MG63 (cell line): ENCODE results near the gene MED26. TPM values are rescaled to one million over a fixed set of nuclear protein-coding genes. Genes with fewer than 3 reads are reported as not detected.
A peak's percentile ranks its signal among the peaks of the same experiment; 100 is the strongest.

Experiments used
- DNase-seq: peaks from one replicate; pipeline ENCODE4 v3.0.0-alpha.2; 2020
- H3K27me3 ChIP-seq: fragments of 250-450 bp; sonication (Bioruptor Pico); 2 replicates; pipeline ENCODE4 v1.5.1; 2020; ENCODE audit warnings: mild to moderate bottlenecking, moderate library complexity
- H3K36me3 ChIP-seq: fragments of 250-450 bp; sonication (Bioruptor Pico); 2 replicates; pipeline ENCODE4 v1.5.1; 2020; ENCODE audit warnings: mild to moderate bottlenecking, moderate library complexity
- H3K4me3 ChIP-seq: fragments of 250-450 bp; sonication (Bioruptor Pico); 2 replicates; pipeline ENCODE4 v1.5.1; 2020; ENCODE audit warnings: mild to moderate bottlenecking, moderate library complexity
- H3K9me3 ChIP-seq: fragments of 250-450 bp; sonication (Bioruptor Pico); 2 replicates; pipeline ENCODE4 v1.5.1; 2020; ENCODE audit warnings: mild to moderate bottlenecking, moderate library complexity
- total RNA-seq: library from RNA; depleted of rRNA; stranded (reverse); fragments of >200 nt; shearing (Covaris generic); gene quantifications from 2 replicates; pipeline ENCODE4 v1.2.3, GENCODE V29; 2014; ENCODE audit warnings: low replicate concordance

MED26 gene
- total RNA-seq, 1 experiment from 2014 or later, result 10.5 TPM

DNA sequence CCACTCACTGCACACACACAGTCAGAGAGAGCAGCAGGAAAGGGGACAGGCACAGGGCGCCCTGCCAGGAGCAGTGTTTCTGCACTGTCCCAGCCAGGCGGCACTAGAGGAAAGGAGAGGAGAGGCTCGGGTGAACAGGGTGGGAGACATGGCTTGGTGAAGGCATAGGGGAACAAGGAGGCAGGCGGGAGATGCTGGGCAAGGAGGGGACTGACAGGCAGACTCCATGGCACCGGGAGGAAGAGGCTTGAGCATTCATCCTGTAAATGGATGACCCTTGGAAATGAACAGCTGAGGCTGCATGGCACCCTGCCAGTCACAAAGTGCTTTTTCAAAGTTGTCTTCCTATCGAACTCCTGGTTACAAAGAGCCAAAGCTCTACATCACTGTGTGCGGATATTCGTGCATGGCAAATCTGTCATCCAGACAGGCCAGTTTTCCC, 22.4 kb downstream of the MED26 start:
- Histone ChIP-seq H3K36me3 (peaks cover 6% of the 10 kb centered on the region), H3K9me3 (no peaks in the 10 kb centered on the region), H3K27me3 (no peaks in the 10 kb centered on the region), H3K4me3 (no peak overlapping the region)
- no peak for DNase-seq

DNA sequence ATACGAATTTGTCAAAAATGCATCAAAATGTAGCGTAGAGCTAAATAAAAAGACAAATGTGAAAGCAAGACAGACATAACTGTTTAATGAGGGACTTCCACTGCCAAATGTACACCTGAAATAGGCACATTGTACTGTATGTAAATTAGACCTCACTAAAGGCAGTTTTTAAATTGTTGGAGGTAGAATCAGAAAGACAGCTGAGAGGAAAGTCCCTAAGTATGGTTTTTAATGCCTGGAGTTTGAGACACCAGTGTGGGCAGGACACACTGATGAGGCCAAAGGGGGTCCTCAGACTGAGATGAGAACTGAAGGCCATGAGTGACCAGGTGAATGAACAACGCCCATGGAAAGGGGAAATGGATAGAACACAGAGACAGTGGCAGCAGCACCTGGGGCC, 22.9 kb downstream of the MED26 start:
- Histone ChIP-seq H3K9me3 (no peaks in the 10 kb centered on the region), H3K27me3 (no peaks in the 10 kb centered on the region), H3K36me3 (peaks cover 6% of the 10 kb centered on the region), H3K4me3 (no peak overlapping the region)
- no peak for DNase-seq

DNA sequence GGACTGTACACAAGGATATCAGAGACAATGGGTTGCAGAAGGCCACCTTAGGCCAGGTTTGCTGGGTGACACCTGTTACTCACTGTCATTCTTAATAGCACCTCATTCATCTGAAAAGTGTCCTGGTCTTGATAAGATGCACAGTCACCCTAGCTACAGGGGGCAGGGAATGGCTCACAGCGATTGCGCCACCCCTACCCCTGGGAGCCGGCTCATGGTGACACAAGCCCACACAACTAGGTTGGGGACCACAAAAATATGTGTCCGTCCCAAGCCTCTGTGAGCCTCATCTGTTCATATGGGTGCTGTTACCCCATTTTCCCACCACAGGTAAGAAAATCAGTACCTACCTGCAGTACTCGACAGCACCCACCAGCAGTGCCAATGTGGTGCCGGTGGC, 23.4 kb downstream of the MED26 start:
- H3K36me3 ChIP-seq, result peaks cover 6% of the 10 kb centered on the region
- no peaks in the 10 kb centered on the region for H3K27me3 ChIP-seq
- H3K9me3 ChIP-seq, result no peaks in the 10 kb centered on the region
- no peak for DNase-seq
- H3K4me3 ChIP-seq, result no peak overlapping the region

DNA sequence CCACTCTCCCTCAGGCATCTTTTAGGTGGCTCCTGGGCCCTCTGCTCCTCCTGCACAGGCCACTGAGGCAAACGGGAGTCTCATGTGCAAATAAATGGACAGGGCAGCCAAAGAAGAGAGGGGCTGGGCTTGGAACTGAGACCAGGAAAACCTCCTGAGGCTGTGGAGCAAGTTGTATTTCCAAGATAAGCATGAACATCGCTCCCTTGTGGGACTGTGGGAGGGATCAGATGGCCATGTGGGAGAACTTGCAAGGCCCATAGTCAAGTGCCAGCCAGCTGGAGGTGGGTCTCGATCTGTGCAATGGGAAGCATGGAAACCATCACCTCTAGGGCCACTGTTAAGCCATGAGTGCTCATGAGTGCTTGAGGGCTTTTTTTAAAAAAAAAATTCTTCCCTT, 24.9 kb downstream of the MED26 start:
- Histone ChIP-seq H3K9me3 (no peaks in the 10 kb centered on the region), H3K36me3 (peaks cover 6% of the 10 kb centered on the region), H3K27me3 (no peaks in the 10 kb centered on the region), H3K4me3 (no peak overlapping the region)
- no peak for DNase-seq

DNA sequence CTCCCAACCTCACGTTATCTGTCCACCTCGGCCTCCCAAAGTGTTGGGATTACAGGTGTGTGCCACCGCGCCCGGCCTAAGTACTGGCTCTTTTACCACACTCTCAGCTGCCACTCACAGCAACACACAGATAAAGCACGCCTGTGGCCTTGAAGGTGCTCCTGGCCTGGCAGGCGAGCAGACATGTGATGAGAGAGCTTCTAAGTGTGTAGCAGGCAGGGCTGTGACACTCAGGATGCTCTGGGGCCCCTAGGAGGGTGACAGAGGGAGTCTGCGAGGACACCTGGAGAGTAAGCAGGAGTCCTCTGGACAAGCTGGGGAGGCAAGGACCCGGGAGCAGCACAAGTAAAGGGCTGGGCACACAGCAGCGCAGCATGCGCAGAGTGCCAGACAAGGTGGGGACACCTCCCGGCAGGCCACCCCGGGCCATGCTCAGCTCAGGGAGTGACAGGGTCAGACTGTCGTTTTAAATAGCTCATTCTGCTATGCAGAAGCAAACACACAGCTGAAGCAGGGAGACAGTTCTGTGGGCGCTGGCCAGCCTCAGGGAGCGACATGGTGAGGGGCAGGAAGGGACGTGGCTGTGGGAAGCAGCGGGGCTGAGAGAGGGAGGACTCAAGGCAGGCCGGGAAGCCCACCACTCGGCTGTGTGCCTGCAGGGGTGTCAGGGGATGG, 26.5 kb downstream of the MED26 start:
- DNase-seq, result no peak
- H3K27me3 ChIP-seq, result no peaks in the 10 kb centered on the region
- H3K4me3 ChIP-seq, result no peak overlapping the region
- H3K36me3 ChIP-seq, result peaks cover 6% of the 10 kb centered on the region
- H3K9me3 ChIP-seq, result no peaks in the 10 kb centered on the region

DNA sequence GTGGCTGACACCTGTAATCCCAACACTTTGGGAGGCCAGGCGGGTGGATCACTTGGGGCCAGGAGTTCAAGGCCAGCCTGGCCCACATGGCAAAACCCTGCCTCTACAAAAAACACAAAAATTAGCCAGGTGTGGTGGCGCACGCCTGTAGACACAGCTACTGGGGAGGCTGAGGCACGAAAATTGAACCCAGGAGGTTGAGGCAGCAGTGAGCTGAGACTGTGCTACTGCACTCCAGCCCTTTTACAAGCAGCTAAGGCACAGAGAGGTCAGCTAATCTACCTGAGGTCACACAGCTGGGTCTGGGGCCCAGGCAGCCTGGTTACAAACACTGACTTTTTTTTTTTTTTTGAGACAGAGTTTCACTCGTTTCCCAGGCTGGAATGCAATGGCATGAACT, 27.2 kb downstream of the MED26 start:
- Histone ChIP-seq H3K36me3 (peaks cover 4% of the 10 kb centered on the region), H3K4me3 (no peak overlapping the region), H3K27me3 (no peaks in the 10 kb centered on the region), H3K9me3 (no peaks in the 10 kb centered on the region)
- DNase-seq, result no peak

DNA sequence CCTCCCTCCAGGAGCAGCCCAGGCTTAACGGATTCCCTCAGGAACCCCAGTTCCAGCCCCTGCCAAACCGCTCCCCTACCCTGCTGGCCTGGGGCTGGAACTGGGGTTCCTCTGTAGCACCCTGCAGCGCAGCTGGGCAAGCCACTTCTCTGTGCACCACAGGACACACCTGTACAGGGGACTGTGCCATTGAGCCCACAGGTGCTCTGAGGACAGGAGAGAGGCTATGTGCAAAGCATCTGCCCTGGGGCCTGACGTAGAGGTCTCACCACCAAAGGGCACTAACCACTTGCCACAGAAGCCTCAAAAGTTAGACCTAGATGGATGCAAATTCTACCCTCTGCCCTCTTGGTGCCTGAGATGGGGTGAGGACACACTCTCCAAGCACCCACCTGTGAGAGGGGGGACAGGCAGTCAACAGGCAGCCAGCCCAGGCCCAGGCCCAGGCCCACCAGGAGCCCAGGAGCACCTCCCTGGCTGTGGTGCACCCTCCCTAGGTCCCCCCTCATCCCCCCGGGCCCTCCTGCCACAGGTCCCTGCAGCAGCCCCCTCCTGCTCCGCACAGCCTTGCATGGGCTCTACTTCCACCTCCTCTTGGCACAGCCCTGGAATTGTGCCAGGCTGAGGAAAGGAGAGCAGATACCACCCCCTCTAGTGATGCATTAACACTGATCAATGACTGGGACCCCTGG, 28.2 kb downstream of the MED26 start:
- DNase-seq, result no peak

DNA sequence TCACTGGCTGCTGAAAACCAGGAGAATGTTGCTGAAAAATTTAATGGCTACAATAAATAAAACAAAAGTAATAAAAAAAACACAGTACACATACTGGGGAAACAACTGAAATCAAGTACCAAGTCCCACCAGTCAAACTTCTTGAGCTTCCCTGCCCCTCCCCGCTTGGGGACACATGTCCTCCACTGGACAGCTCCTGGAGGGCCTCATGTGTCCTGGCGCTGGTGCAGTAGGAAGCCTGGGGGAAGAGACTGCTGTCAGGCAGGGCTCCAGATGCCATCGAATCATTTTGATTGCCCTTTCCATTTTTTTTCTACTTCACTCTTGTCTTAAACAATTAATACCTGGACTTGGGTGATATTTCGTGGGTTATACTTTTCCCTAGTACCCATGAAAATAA, 29.2 kb downstream of the MED26 start:
- no peaks in the 10 kb centered on the region for H3K9me3 ChIP-seq
- H3K36me3 ChIP-seq, result no peaks in the 10 kb centered on the region; the same call in 1 of the 2 replicates
- no peaks in the 10 kb centered on the region for H3K27me3 ChIP-seq
- H3K4me3 ChIP-seq, result no peak overlapping the region
- no peak for DNase-seq

More for the DNA sequence above, 28.2 kb downstream of the MED26 start:
- Histone ChIP-seq H3K9me3 (no peaks in the 10 kb centered on the region), H3K27me3 (no peaks in the 10 kb centered on the region), H3K4me3 (no peak overlapping the region), H3K36me3 (no peaks in the 10 kb centered on the region; the same call in 1 of the 2 replicates)

DNA sequence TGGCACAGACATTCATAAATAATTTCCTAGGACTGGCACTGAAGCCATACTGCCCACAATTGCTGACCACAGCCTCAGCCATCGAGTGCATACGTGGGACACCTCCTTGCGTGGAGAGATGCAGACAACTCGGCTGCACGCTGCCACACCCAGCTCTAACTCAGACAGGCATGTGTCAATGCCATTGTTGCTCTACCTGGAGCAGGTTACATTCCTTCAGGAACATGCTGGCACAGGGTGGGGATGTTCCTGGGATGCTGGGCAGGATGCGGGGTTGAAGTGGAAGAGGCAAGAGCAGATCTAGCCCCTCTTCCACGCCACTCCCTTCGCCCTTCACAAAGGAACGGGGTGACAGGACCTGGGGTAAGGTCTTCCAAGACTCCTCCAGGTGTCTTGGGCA, 31.6 kb downstream of the MED26 start:
- H3K27me3 ChIP-seq, result no peaks in the 10 kb centered on the region
- no peak overlapping the region for H3K4me3 ChIP-seq
- no peak for DNase-seq
- no peaks in the 10 kb centered on the region; the same call in none of the 2 replicates for H3K36me3 ChIP-seq
- no peaks in the 10 kb centered on the region for H3K9me3 ChIP-seq

DNA sequence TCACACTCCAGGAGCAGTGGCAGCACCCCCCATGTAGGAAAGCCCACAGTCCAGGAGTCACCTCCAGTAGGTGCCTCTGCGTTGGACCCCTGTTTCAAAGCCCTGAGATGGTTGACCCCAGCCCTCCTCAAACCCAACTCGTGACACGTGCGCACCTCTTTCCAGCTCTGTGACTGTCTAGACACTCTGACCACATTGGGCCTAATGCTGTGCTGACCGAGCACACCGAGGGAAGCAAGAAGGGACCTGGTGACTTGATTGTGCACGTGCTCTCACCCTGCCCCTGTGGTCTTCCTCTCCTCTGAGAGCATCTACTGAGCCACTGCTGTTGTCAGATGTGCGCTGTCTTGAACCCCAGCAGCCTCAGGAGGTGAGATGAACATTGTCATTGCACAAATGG, 32.9 kb downstream of the MED26 start:
- no peak for DNase-seq
- no peak overlapping the region for H3K4me3 ChIP-seq
- no peaks in the 10 kb centered on the region for H3K27me3 ChIP-seq
- H3K9me3 ChIP-seq, result no peaks in the 10 kb centered on the region
- H3K36me3 ChIP-seq, result no peaks in the 10 kb centered on the region; the same call in none of the 2 replicates

DNA sequence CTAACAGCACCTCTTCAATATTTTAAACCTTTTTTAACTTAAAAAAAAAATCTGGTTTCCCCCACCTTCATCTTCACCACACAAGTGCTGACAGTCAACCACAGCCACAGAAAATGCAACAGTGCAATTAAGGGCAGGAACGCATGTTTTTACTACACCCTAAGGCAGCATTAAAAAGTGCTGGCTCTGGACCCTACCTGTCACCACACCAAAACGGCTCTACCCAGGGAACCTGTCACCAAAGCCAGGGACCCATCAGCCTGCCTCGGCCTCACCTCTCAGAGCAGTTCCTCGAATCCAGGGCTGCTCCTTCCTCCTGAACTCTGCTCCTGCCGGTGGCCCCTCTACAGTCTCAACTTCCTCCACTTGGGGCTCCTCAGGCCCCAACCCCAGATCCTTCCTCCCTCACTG, 33.3 kb downstream of the MED26 start:
- Histone ChIP-seq H3K4me3 (no peak overlapping the region), H3K27me3 (no peaks in the 10 kb centered on the region), H3K36me3 (no peaks in the 10 kb centered on the region; the same call in none of the 2 replicates), H3K9me3 (no peaks in the 10 kb centered on the region)
- DNase-seq, result no peak

DNA sequence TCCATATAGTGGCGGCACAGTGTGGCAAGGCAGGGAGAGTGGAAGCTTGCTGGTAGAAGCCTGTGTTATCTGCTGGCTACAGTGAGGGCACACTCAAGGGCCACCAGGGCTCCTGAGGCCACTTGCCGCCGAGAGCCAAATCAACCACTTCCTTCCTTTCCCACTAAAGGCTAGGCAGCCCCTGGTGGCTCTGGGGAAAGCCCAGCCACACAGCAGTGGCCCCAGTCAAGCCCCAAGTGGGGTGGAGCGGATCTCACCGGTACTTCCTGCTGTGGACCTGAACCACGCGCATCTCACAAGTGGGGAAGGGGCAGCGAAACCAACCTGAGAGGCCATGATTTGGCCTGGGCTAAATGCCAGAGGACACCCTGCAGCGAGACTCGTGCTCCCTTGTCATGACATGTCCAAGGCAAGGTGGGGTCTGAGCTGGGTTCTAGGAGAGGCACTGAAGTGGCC, 33.8 kb downstream of the MED26 start:
- Histone ChIP-seq H3K36me3 (no peaks in the 10 kb centered on the region; the same call in none of the 2 replicates), H3K9me3 (no peaks in the 10 kb centered on the region), H3K27me3 (no peaks in the 10 kb centered on the region), H3K4me3 (no peak overlapping the region)
- no peak for DNase-seq

DNA sequence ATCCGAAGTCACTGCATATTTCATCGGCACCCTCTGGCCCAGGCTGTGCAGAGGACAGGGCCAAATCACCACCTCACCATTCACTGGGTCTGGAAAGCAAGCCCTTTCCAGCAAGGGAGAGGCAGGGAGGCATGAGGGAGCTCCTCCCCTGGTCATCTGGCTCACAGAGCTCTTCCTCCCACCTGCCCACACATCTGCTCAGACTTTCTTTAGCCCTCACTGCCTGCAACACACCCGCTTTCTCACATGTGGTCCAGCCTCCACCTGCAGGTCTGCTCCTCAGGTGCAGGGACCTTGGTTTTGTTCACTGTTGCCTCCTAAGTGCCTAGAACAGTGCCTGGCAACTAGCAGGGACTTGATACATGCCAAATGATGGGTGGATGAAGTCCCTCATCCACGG, 34.8 kb downstream of the MED26 start:
- H3K4me3 ChIP-seq, result no peak overlapping the region
- no peaks in the 10 kb centered on the region for H3K9me3 ChIP-seq
- H3K27me3 ChIP-seq, result no peaks in the 10 kb centered on the region
- no peaks in the 10 kb centered on the region; the same call in 1 of the 2 replicates for H3K36me3 ChIP-seq
- no peak for DNase-seq

DNA sequence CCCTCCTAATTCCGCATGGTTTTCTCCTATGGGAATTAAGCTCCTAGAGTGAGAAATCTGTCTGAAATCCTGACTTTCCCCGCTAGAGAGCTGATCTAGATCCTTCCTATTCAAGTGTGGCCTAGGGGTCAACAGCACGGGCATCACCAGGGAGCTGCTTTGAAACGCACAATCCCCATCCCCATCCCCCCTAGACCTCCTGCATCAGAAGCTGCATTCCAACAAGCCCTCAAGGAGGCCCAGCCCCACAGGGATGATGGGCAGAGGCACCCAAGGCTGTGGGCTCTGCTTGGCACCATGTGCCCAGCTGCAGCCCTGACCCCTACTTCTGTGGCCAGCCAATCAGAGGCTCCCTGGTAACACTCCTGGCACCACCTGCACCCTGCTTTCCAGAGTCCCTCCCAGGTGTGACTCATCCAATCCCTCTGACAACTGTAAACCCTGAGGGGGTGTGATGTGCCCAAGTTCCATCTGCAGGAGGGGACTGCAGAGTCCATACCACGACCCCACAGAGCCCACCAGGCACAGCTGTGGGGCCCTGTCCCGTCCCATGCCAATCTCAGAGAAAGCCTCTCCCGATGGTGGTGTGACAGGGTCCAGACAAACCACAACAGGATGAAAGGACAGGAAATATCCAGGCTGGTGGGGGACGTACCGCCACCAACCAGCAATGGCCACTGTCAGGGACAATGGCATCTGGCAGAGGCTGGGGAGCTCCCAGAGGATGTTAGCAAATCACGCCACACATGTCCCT, 36.0 kb downstream of the MED26 start:
- Histone ChIP-seq H3K36me3 (no peaks in the 10 kb centered on the region; the same call in none of the 2 replicates), H3K9me3 (no peaks in the 10 kb centered on the region)
- peak; percentile 47 for DNase-seq

DNA sequence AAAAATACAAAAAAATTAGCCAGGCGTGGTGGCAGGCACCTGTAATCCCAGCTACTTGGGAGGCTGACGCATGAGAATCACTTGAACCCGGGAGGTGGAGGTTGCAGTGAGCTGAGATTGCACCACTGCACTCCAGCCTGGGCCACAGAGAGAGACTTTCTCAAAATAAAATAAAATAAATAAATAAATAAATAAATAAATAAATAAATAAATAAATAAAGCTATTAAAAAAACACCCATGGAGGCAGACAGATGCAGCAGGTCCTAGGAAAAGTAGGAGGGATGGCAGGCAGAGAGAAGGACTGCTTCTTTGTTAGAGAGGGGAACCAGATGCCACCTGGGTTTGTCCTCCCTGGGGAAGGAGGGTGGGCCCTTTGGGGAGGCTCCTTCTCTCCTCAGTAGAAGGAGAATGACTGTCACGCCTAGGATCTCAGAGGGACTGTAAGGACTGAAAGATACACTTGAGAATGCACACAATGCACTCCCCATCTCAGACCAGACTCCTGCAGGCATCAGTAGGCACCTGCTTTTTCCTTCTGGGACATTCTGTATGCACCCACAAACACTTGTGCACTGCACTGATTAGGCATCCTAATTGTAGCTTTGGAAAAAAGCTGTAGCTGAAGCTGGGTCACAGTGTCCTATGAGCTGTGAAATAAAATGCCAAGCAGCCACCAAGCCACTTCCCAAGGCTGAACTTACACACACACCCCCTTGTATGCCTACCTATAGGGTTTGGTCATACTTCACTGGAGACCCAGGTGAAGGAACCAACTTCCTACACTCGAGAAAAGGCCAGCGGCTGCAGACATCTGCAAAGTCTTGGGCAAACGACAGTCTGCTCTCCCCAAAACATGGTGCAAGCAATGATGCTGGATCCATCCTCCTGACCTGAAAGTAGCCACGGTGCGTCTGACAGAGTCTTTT, 36.9 kb downstream of the MED26 start:
- no peak for DNase-seq
- H3K4me3 ChIP-seq, result no peak overlapping the region
- H3K27me3 ChIP-seq, result no peaks in the 10 kb centered on the region
- no peaks in the 10 kb centered on the region; the same call in none of the 2 replicates for H3K36me3 ChIP-seq
- H3K9me3 ChIP-seq, result no peaks in the 10 kb centered on the region

More for the DNA sequence above, 36.0 kb downstream of the MED26 start:
- no peaks in the 10 kb centered on the region for H3K27me3 ChIP-seq
- H3K4me3 ChIP-seq, result no peak overlapping the region

DNA sequence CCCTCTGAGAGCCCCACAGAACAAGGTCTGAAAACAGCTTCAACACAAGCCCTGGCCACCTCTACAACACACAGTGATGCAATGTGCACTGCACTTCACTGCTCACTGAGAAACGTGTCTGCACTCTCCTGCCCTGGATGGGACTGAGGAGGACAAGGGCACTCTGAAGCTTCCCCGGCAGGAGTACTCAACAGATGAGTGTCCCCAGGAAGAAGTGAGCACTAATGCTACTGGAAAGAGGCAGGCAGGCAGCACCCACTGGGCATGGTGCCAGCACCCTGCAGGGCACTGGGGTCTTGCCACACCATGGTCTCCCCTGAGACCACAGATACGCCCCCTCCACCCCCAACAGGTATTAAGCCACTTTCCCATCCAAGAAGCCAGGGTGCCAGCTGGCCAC, 38.1 kb downstream of the MED26 start:
- Histone ChIP-seq H3K4me3 (no peak overlapping the region), H3K36me3 (no peaks in the 10 kb centered on the region; the same call in none of the 2 replicates), H3K9me3 (no peaks in the 10 kb centered on the region), H3K27me3 (no peaks in the 10 kb centered on the region)
- no peak for DNase-seq
